Suprapubic skin (tissue), 4 donors: ENCODE results near the gene EML3. TPM values are rescaled to one million over a fixed set of nuclear protein-coding genes. Genes with fewer than 3 reads are reported as not detected.
A peak's percentile ranks its signal among the peaks of the same experiment; 100 is the strongest.

Experiments
- DNase-seq, 2 donors: peaks; one replicate each; pipeline ENCODE4 v3.0.0-alpha.2; 2019; ENCODE audit warnings: low spot score in 2 of 2
- H3K27ac ChIP-seq: fragments of 200-600 bp; sonication (generic); one replicate; pipeline ENCODE4 v1.5.1; 2019
- H3K27me3 ChIP-seq: fragments of 200-600 bp; sonication (generic); one replicate; pipeline ENCODE4 v1.5.1; 2019
- H3K36me3 ChIP-seq: fragments of 200-600 bp; sonication (generic); one replicate; pipeline ENCODE4 v1.5.1; 2019
- H3K4me1 ChIP-seq: fragments of 200-600 bp; sonication (generic); one replicate; pipeline ENCODE4 v1.5.1; 2019
- H3K4me3 ChIP-seq: fragments of 200-600 bp; sonication (generic); one replicate; pipeline ENCODE4 v1.5.1; 2019; ENCODE audit warnings: mild to moderate bottlenecking
- H3K9me3 ChIP-seq: fragments of 200-600 bp; sonication (generic); one replicate; pipeline ENCODE4 v1.5.1; 2019
- EP300 ChIP-seq: sonication (generic); formaldehyde crosslinking; IDR thresholded peaks from one replicate; pipeline ENCODE4 v1.6.1; 2017; ENCODE audit warnings: antibody characterized with exemption
- POLR2A ChIP-seq, 2 donors: fragments of 450-650 bp; IDR thresholded peaks; one replicate each; pipeline ENCODE4 v1.6.1; 2017; ENCODE audit warnings: antibody characterized with exemption in 2 of 2, mild to moderate bottlenecking in 2 of 2, moderate library complexity in 2 of 2
- POLR2AphosphoS5 ChIP-seq, 3 donors: sonication (generic); formaldehyde crosslinking; IDR thresholded peaks; one replicate each; pipeline ENCODE4 v1.6.1; 2017; ENCODE audit warnings: antibody characterized with exemption in 3 of 3
- WGBS: methylation state at CpG from one replicate; pipeline ENCODE4 v1.1.5; 2018; 5-methylcytosine and 5-hydroxymethylcytosine counted together
- total RNA-seq, 4 donors: library from RNA; depleted of rRNA; stranded (reverse); fragments of >200 nt; gene quantifications; one replicate each; pipeline ENCODE4 v1.1.0, GENCODE V29; 2016
- TF ChIP-seq, protein P1 (sequence below), 2 donors: fragments of 200-600 bp in 1 of 2; fragments of 450-650 bp in 1 of 2; sonication (generic) in 1 of 2; IDR thresholded peaks; one replicate each; pipeline ENCODE4 v1.5.1; 2016 to 2019; ENCODE audit warnings: antibody characterized with exemption in 2 of 2, mild to moderate bottlenecking in 1 of 2, moderate library complexity in 1 of 2

EML3 gene
- total RNA-seq, 4 donors from 2014 or later, result 43.1 to 74.8 (median 55.8) TPM

DNA sequence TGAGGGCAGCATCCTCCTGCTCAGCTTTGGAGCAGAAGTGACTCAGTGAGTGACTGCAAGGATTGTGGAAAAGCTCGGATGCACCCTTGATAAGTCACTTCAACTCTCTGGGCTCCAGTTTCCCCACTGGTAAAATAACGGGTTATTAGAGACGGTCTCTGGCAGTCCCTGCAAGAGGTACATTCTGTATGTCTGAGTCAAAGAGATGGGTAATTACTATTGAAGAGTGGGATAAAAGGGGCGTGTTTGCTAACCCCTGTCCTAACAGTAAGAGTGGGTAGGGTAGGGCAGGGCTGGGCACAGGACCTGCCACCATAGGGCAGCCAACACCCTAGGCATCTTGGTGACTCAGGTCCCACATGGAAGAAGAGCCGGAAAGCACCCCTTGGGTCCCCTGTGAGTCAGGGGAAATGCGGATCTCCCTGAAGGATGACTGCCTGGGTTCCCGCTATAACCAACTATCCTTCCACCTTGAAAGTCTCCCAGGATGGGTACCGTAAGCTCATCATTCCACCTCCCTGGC, 58.7 kb downstream of the EML3 start:
- H3K27ac ChIP-seq, result peak overlapping the region; percentile 98
- peak overlapping the region; percentile 36 for H3K4me3 ChIP-seq
- WGBS, result 45% methylated on average over 8 of the region's 8 CpGs
- no peaks in the 10 kb centered on the region for H3K27me3 ChIP-seq
- peaks cover 8% of the 10 kb centered on the region for H3K36me3 ChIP-seq
- TF ChIP-seq POLR2AphosphoS5 (IDR thresholded peaks at IDR 0.05) (no peak), EP300 (no peak), POLR2A (IDR thresholded peaks at IDR 0.05) (no peak)
- TF ChIP-seq, protein P1, sequence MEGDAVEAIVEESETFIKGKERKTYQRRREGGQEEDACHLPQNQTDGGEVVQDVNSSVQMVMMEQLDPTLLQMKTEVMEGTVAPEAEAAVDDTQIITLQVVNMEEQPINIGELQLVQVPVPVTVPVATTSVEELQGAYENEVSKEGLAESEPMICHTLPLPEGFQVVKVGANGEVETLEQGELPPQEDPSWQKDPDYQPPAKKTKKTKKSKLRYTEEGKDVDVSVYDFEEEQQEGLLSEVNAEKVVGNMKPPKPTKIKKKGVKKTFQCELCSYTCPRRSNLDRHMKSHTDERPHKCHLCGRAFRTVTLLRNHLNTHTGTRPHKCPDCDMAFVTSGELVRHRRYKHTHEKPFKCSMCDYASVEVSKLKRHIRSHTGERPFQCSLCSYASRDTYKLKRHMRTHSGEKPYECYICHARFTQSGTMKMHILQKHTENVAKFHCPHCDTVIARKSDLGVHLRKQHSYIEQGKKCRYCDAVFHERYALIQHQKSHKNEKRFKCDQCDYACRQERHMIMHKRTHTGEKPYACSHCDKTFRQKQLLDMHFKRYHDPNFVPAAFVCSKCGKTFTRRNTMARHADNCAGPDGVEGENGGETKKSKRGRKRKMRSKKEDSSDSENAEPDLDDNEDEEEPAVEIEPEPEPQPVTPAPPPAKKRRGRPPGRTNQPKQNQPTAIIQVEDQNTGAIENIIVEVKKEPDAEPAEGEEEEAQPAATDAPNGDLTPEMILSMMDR (IDR thresholded peaks at IDR 0.05), result no peak
- peaks cover 96% of the 10 kb centered on the region for H3K4me1 ChIP-seq
- peak in 1 of 2 donors; percentile 76 for DNase-seq
- no peaks in the 10 kb centered on the region for H3K9me3 ChIP-seq

DNA sequence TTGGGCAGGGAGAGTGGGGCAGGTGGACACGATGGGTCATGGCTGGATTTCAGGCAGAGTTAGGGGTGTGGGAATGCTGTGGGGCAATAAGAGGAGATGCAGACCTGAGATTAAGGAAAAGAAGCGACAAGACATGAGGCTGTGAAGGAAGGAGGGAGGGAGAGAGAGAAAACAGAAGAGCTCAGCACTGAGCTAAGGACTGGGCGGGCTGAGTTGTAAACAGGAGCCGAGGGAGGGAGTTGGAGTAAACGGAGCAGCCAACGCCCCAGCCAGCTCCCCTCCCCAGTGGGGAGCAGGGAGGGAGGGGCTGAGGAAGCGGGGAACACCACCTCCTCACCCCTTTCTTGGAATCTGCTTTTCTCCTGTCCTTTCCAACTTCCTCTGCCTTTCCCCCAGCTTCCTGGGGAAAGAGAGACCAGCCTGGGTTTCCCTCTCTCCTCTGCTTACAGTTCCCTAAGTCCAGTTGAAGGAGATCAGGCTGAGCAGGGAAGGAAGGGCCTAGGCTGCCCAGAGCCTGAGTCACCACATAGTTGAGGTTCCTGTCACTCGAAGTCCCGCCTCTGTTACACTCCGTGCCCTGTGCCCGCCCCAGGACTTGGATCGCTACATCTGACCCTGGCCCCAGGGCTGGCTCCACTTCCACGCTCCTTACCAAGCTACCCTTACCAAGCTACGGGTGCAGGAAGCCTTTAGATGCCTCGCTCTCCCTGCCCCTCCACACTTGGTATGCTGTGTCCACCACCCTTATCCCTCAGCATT, 59.3 kb downstream of the EML3 start:
- no peaks in the 10 kb centered on the region for H3K9me3 ChIP-seq
- peak; percentile 93 to 94 for DNase-seq
- peak in 1 of 2 donors; percentile 35 for TF ChIP-seq POLR2A (IDR thresholded peaks at IDR 0.05)
- no peak for TF ChIP-seq EP300
- peak in 2 of 3 donors; percentile 36 to 46 for TF ChIP-seq POLR2AphosphoS5 (IDR thresholded peaks at IDR 0.05)
- H3K27ac ChIP-seq, result peak overlapping the region; percentile 98
- H3K4me1 ChIP-seq, result peaks cover 98% of the 10 kb centered on the region
- H3K36me3 ChIP-seq, result peaks cover 3% of the 10 kb centered on the region
- WGBS, result 4% methylated on average over 15 of the region's 15 CpGs
- no peaks in the 10 kb centered on the region for H3K27me3 ChIP-seq
- H3K4me3 ChIP-seq, result peak overlapping the region; percentile 36

DNA sequence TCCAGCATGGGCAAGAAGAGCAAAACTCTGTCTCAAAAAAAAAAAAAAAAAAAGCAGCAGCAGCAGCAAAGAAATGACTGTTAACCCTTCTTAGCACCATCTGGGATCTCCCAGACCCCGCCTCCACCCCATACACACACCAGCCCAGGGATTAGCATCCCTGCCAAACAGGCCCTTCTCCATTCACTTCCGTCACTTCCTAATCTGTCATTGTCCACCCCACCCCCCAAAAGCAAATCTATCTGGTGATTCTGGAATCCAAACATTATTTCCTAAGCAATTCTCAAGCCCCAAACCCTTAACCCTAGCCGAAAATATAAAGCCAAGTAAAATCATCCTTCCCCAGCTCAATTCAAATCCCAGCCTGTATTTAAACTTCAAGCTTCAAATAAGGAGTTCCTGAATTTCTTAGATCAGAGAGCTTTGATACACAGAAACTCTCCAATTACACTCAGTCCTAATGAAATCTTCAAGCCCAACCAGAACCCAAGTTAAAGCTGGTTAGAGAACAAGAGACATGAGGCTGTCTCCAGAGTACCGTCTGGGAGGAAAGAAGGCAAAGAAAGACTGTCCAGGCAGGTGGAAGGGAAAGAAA, 60.0 kb downstream of the EML3 start:
- no peaks in the 10 kb centered on the region for H3K9me3 ChIP-seq
- peak overlapping the region; percentile 98 for H3K27ac ChIP-seq
- no peaks in the 10 kb centered on the region for H3K36me3 ChIP-seq
- H3K4me3 ChIP-seq, result peak overlapping the region; percentile 36
- TF ChIP-seq EP300 (no peak), POLR2A (IDR thresholded peaks at IDR 0.05) (no peak), POLR2AphosphoS5 (IDR thresholded peaks at IDR 0.05) (no peak)
- TF ChIP-seq, protein P1 (IDR thresholded peaks at IDR 0.05), result no peak
- no peak for DNase-seq
- 7% methylated on average over 4 of the region's 4 CpGs for WGBS
- no peaks in the 10 kb centered on the region for H3K27me3 ChIP-seq
- H3K4me1 ChIP-seq, result peaks cover 98% of the 10 kb centered on the region

Other genes with a start within 250 kb of the EML3 start
- not detected for gene SCGB1A1, start 193.7 kb downstream of the EML3 start, total RNA-seq
- gene AHNAK, start 66.0 kb downstream of the EML3 start, total RNA-seq, result 1,000 to 10,000 TPM; 1,174 to 1,475 (median 1,322) TPM
- 1,000 to 10,000 TPM; 1,221 to 2,946 (median 2,495) TPM for gene EEF1G, start 38.9 kb downstream of the EML3 start, total RNA-seq
- gene TUT1, start 21.3 kb downstream of the EML3 start, total RNA-seq, result 10 to 100 TPM in 3 of 4 donors, 1 to 10 TPM in 1; 8.0 to 16.3 (median 12.5) TPM
- 100 to 1,000 TPM; 107 to 125 (median 110) TPM for gene MTA2, start 10.9 kb downstream of the EML3 start, total RNA-seq
- 1 to 10 TPM in 3 of 4 donors, under 1 TPM in 1; 0.80 to 4.9 (median 2.3) TPM for gene ROM1, start 482 bp upstream of the EML3 start, total RNA-seq
- 10 to 100 TPM; 29.9 to 54.1 (median 40.6) TPM for gene B3GAT3, start 9.2 kb upstream of the EML3 start, total RNA-seq
- gene GANAB, start 33.8 kb upstream of the EML3 start, total RNA-seq, result 100 to 1,000 TPM in 2 of 4 donors, 10 to 100 TPM in 2; 76.0 to 118 (median 102) TPM
- 10 to 100 TPM; 17.7 to 35.1 (median 31.4) TPM for gene INTS5, start 40.5 kb upstream of the EML3 start, total RNA-seq
- 10 to 100 TPM; 12.8 to 29.3 (median 25.7) TPM for gene C11orf98, start 52.4 kb upstream of the EML3 start, total RNA-seq
- gene CSKMT, start 52.5 kb upstream of the EML3 start, total RNA-seq, result 1 to 10 TPM; 2.8 to 6.0 (median 4.2) TPM
- 10 to 100 TPM in 2 of 4 donors, 1 to 10 TPM in 2; 9.1 to 12.4 (median 9.8) TPM for gene UQCC3, start 58.9 kb upstream of the EML3 start, total RNA-seq
- gene LBHD1, start 59.5 kb upstream of the EML3 start, total RNA-seq, result 1 to 10 TPM; 1.7 to 8.7 (median 3.3) TPM
- gene UBXN1, start 66.3 kb upstream of the EML3 start, total RNA-seq, result 100 to 1,000 TPM; 125 to 194 (median 143) TPM
- 1 to 10 TPM; 3.3 to 7.6 (median 5.9) TPM for gene LRRN4CL, start 76.8 kb upstream of the EML3 start, total RNA-seq
- 10 to 100 TPM; 28.9 to 76.3 (median 59.3) TPM for gene BSCL2, start 94.6 kb upstream of the EML3 start, total RNA-seq
- gene GNG3, start 94.9 kb upstream of the EML3 start, total RNA-seq, result under 1 TPM in 1 of 4 donors, not detected in 3; 0.68 TPM
- 10 to 100 TPM; 21.1 to 51.5 (median 33.6) TPM for gene HNRNPUL2, start 114.7 kb upstream of the EML3 start, total RNA-seq
- gene TTC9C, start 115.7 kb upstream of the EML3 start, total RNA-seq, result 10 to 100 TPM; 16.3 to 42.3 (median 31.7) TPM
- gene ZBTB3, start 141.4 kb upstream of the EML3 start, total RNA-seq, result 10 to 100 TPM; 10.9 to 32.2 (median 14.3) TPM
- gene POLR2G, start 148.8 kb upstream of the EML3 start, total RNA-seq, result 100 to 1,000 TPM in 1 of 4 donors, 10 to 100 TPM in 3; 46.9 to 117 (median 52.1) TPM
- 10 to 100 TPM; 10.2 to 48.7 (median 21.9) TPM for gene TAF6L, start 158.6 kb upstream of the EML3 start, total RNA-seq
- gene TMEM179B, start 174.6 kb upstream of the EML3 start, total RNA-seq, result 10 to 100 TPM; 37.6 to 72.6 (median 59.8) TPM
- gene TMEM223, start 179.2 kb upstream of the EML3 start, total RNA-seq, result 10 to 100 TPM; 15.9 to 30.2 (median 23.4) TPM
- gene NXF1, start 192.7 kb upstream of the EML3 start, total RNA-seq, result 100 to 1,000 TPM in 3 of 4 donors, 10 to 100 TPM in 1; 88.1 to 156 (median 115) TPM
- 10 to 100 TPM; 26.8 to 47.8 (median 43.2) TPM for gene STX5, start 219.3 kb upstream of the EML3 start, total RNA-seq
- gene TEX54, start 220.1 kb upstream of the EML3 start, total RNA-seq, result not detected
- 10 to 100 TPM; 63.3 to 79.8 (median 70.3) TPM for gene WDR74, start 226.8 kb upstream of the EML3 start, total RNA-seq